ENCODE results near the gene RNF34.

DNA sequence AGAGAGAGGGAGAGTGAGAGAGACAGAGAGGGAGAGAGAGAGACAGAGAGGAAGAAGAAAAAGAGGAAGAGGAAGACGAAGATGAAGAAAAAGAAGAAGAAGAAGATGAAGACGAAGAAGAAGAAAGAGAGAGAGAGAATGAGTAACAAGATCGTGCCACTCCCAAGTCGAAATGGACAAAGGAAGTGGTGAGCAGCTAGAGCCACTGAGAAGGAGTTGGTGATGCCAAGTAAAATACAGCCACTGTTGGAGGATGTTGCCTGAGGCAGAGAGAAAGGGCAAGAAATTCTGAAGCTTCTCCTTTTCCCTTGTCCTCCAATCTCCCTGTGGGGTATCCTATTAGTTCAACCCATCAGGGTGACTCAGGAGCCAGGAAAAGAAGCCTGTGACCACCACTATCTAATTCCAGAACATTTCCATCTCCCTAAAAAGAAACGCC lies 35.2 kb upstream of the RNF34 start:
- TF ChIP-seq TAF1 (IDR thresholded peaks at IDR 0.05; ENCODE audit: low read depth, low read length) (no peak), POLR2AphosphoS5 (IDR thresholded peaks at IDR 0.05; ENCODE audit: low read depth, low read length) (no peak), POLR2A (IDR thresholded peaks at IDR 0.05; ENCODE audit: low read depth, low read length) (no peak), PAX5 (IDR thresholded peaks at IDR 0.05; ENCODE audit: insufficient read depth, low read length, severe bottlenecking) (no peak), SPI1 (IDR thresholded peaks at IDR 0.05; ENCODE audit: low read depth, low read length) (no peak), POU2F2 (IDR thresholded peaks at IDR 0.05; ENCODE audit: low read depth, low read length) (no peak)
